ENCODE measurements around the gene EPHA3. TPM values are rescaled to one million over a fixed set of nuclear protein-coding genes. Genes with fewer than 3 reads are reported as not detected.

EPHA3 gene
- total and polyA plus RNA-seq, 2 donors from 2014 or later, result 0.19 to 6.5 TPM

DNA sequence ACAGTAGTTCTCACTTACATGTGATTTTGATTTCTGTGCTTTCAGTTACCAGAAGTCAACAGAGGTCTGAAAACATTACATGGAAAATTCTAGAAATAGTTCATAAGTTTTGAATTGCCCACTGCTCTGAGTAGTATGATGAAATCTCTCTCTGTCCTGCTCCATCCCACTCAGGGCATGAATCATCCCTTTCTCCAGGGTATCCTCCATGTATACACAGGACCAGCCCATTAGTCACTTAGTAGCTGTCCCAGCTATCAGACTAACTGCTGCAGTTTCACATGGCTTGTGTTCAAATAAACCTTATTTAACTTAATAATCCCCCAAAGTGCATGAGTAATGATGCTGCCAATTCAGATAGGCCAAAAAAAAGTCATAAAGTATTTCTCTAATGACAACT, 38.6 kb downstream of the EPHA3 start:
- Histone ChIP-seq H3K4me1 (ENCODE audit: control insufficient read depth in 2 of 3, insufficient read depth in 2 of 3, low read depth in 1 of 3, low read length in 3 of 3) (no peaks in the 10 kb centered on the region), H3K4me3 (ENCODE audit: low read length in 3 of 3) (no peak overlapping the region), H3K9me3 (ENCODE audit: control insufficient read depth in 2 of 3, insufficient read depth in 1 of 3, low read length in 3 of 3) (no peaks in the 10 kb centered on the region), H3K27me3 (ENCODE audit: control insufficient read depth, insufficient read depth, low read length) (no peaks in the 10 kb centered on the region), H3K9ac (ENCODE audit: low read length in 3 of 3) (no peak overlapping the region), H3K36me3 (ENCODE audit: control insufficient read depth in 2 of 3, insufficient read depth in 3 of 3, low read length in 3 of 3) (no peaks in the 10 kb centered on the region), H3K27ac (ENCODE audit: low read depth in 2 of 2, low read length in 2 of 2) (no peak overlapping the region)
- TF ChIP-seq, protein P1, sequence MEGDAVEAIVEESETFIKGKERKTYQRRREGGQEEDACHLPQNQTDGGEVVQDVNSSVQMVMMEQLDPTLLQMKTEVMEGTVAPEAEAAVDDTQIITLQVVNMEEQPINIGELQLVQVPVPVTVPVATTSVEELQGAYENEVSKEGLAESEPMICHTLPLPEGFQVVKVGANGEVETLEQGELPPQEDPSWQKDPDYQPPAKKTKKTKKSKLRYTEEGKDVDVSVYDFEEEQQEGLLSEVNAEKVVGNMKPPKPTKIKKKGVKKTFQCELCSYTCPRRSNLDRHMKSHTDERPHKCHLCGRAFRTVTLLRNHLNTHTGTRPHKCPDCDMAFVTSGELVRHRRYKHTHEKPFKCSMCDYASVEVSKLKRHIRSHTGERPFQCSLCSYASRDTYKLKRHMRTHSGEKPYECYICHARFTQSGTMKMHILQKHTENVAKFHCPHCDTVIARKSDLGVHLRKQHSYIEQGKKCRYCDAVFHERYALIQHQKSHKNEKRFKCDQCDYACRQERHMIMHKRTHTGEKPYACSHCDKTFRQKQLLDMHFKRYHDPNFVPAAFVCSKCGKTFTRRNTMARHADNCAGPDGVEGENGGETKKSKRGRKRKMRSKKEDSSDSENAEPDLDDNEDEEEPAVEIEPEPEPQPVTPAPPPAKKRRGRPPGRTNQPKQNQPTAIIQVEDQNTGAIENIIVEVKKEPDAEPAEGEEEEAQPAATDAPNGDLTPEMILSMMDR (IDR thresholded peaks at IDR 0.05; ENCODE audit: borderline replicate concordance, extremely low read depth, insufficient read depth), result no peak
- DNase-seq (no peak), FAIRE-seq (no peak)
- intact Hi-C loops (cut with DNase I), result no loop called here

DNA sequence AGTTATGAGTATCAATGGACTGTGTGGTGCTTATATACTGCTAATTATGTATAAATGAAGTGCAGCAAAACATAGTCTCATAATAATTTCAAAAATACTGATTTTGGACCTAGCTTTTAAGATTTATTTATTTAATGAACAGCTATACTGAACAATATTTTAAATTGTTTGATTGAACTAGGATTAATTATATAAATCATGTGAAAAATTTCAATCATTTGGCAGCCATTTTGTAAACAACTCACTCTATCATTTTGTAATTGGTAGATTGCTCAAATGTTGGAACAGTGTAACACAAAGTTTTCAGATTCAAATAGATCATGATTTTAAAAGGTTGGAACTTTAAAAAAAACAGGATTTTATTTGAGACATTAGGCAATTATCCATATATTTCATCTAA, 47.0 kb downstream of the EPHA3 start:
- Histone ChIP-seq H3K4me1 (ENCODE audit: control insufficient read depth in 2 of 3, insufficient read depth in 2 of 3, low read depth in 1 of 3, low read length in 3 of 3) (no peaks in the 10 kb centered on the region), H3K36me3 (ENCODE audit: control insufficient read depth in 2 of 3, insufficient read depth in 3 of 3, low read length in 3 of 3) (no peaks in the 10 kb centered on the region), H3K27me3 (ENCODE audit: control insufficient read depth, insufficient read depth, low read length) (no peaks in the 10 kb centered on the region), H3K27ac (ENCODE audit: low read depth in 2 of 2, low read length in 2 of 2) (no peak overlapping the region), H3K9ac (ENCODE audit: low read length in 3 of 3) (no peak overlapping the region), H3K9me3 (ENCODE audit: control insufficient read depth in 2 of 3, insufficient read depth in 1 of 3, low read length in 3 of 3) (no peaks in the 10 kb centered on the region), H3K4me3 (ENCODE audit: low read length in 3 of 3) (no peak overlapping the region)
- FAIRE-seq (no peak), DNase-seq (no peak)
- TF ChIP-seq, protein P1 (IDR thresholded peaks at IDR 0.05; ENCODE audit: borderline replicate concordance, extremely low read depth, insufficient read depth), result no peak
- intact Hi-C loops (cut with DNase I), result no loop called here

DNA sequence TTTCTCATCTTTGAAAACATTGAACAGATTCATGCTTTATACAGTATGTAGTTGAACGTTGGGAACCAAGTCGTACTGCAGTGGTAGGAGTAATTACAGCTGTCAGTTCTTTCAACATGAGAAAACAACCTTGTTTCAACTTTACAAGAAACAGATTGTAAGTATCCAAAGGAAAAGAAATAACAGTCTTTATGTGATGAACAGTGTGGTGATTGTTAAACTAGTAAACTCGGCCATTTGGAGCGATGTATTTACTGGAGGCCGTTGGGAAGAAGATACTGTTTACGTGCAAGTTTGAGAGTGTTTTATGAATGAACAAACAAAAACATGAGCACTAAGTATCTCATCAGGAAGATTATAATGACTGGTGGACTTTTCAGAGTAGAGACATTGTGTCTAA, 48.4 kb downstream of the EPHA3 start:
- Histone ChIP-seq H3K27me3 (ENCODE audit: control insufficient read depth, insufficient read depth, low read length) (no peaks in the 10 kb centered on the region), H3K27ac (ENCODE audit: low read depth in 2 of 2, low read length in 2 of 2) (no peak overlapping the region), H3K9me3 (ENCODE audit: control insufficient read depth in 2 of 3, insufficient read depth in 1 of 3, low read length in 3 of 3) (no peaks in the 10 kb centered on the region), H3K4me1 (ENCODE audit: control insufficient read depth in 2 of 3, insufficient read depth in 2 of 3, low read depth in 1 of 3, low read length in 3 of 3) (no peaks in the 10 kb centered on the region), H3K4me3 (ENCODE audit: low read length in 3 of 3) (no peak overlapping the region), H3K9ac (ENCODE audit: low read length in 3 of 3) (no peak overlapping the region), H3K36me3 (ENCODE audit: control insufficient read depth in 2 of 3, insufficient read depth in 3 of 3, low read length in 3 of 3) (no peaks in the 10 kb centered on the region)
- intact Hi-C loops (cut with DNase I), result no loop called here
- DNase-seq (peak in 2 of 5 donors; percentile 17 to 43), FAIRE-seq (no peak)
- TF ChIP-seq, protein P1 (IDR thresholded peaks at IDR 0.05; ENCODE audit: borderline replicate concordance, extremely low read depth, insufficient read depth), result no peak

DNA sequence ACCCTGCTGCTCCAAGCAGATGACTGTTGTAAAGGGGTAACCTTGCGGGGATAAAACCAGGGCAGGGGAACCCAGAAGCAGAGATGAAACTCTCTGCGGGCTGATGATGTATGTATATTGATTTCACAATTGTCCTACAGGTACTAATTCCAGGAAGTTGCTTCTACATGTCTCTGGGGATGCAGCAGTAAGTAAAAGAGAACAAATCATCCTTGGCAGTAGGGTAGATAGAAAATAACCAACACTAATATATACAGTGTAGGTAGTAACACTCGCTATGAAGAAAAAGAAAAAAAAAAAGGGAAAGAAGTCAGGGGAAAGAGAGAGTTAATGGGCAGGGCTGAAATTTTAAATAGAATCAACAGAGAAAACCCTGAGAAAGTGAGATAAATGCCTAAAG, 50.2 kb downstream of the EPHA3 start:
- intact Hi-C loops (cut with DNase I), result no loop called here
- Histone ChIP-seq H3K4me1 (ENCODE audit: control insufficient read depth in 2 of 3, insufficient read depth in 2 of 3, low read depth in 1 of 3, low read length in 3 of 3) (no peaks in the 10 kb centered on the region), H3K36me3 (ENCODE audit: control insufficient read depth in 2 of 3, insufficient read depth in 3 of 3, low read length in 3 of 3) (no peaks in the 10 kb centered on the region), H3K27me3 (ENCODE audit: control insufficient read depth, insufficient read depth, low read length) (no peaks in the 10 kb centered on the region), H3K9me3 (ENCODE audit: control insufficient read depth in 2 of 3, insufficient read depth in 1 of 3, low read length in 3 of 3) (no peaks in the 10 kb centered on the region), H3K4me3 (ENCODE audit: low read length in 3 of 3) (no peak overlapping the region), H3K27ac (ENCODE audit: low read depth in 2 of 2, low read length in 2 of 2) (no peak overlapping the region), H3K9ac (ENCODE audit: low read length in 3 of 3) (no peak overlapping the region)
- DNase-seq (no peak), FAIRE-seq (no peak)
- TF ChIP-seq, protein P1 (IDR thresholded peaks at IDR 0.05; ENCODE audit: borderline replicate concordance, extremely low read depth, insufficient read depth), result no peak

Measured in kidney (tissue), 14 donors.